Activated CD8-positive, alpha-beta T cell treated with anti-CD3 and anti-CD28 coated beads for 36 hours (primary cell): ENCODE measurements around the gene SPDYE6. TPM values are rescaled to one million over a fixed set of nuclear protein-coding genes. Genes with fewer than 3 reads are reported as not detected.

Experiments used
- ATAC-seq: fragments of 200-7000 bp; cut with Tn5 transposase; one replicate; pipeline ENCODE4 v1.10.0; 2021; ENCODE audit warnings: mild to moderate bottlenecking, moderate library complexity
- CTCF ChIA-PET: fragments of 350-600 bp; sonication (Branson Sonifier 250); formaldehyde crosslinking; loops from one replicate; lab custom pipeline; 2021; ENCODE audit warnings: antibody characterized with exemption; lab: Charles Lee
- POLR2A ChIA-PET: fragments of 350-600 bp; sonication (Branson Sonifier 250); formaldehyde crosslinking; loops from one replicate; lab custom pipeline; 2021; ENCODE audit warnings: antibody characterized with exemption; lab: Charles Lee
- DNase-seq: peaks from one replicate; pipeline ENCODE4 v3.0.0-alpha.2; 2020
- H3K27ac Mint-ChIP-seq: one replicate; pipeline ENCODE4 v1.8.0; 2021; ENCODE audit warnings: mild to moderate bottlenecking, mixed read lengths
- H3K27me3 Mint-ChIP-seq: one replicate; pipeline ENCODE4 v1.8.0; 2021; ENCODE audit warnings: mixed read lengths
- H3K36me3 Mint-ChIP-seq: one replicate; pipeline ENCODE4 v1.8.0; 2021; ENCODE audit warnings: low read depth, mixed read lengths
- H3K4me1 Mint-ChIP-seq: one replicate; pipeline ENCODE4 v1.8.0; 2021; ENCODE audit warnings: low read depth, mixed read lengths
- H3K4me3 Mint-ChIP-seq: one replicate; pipeline ENCODE4 v1.8.0; 2021; ENCODE audit warnings: mild to moderate bottlenecking, moderate library complexity, mixed read lengths
- H3K9me3 Mint-ChIP-seq: one replicate; pipeline ENCODE4 v1.8.0; 2021; ENCODE audit warnings: mixed read lengths
- CTCF ChIP-seq: fragments of 200-600 bp; IDR thresholded peaks from one replicate; pipeline ENCODE4 v1.8.0; 2022; ENCODE audit warnings: antibody characterized with exemption, mild to moderate bottlenecking
- intact Hi-C: fragments of 100-400 bp; cut with micrococcal nuclease; formaldehyde crosslinking; loops from one replicate; pipeline ENCODE4 v1.10.0; 2022
- total RNA-seq, 2 experiments: library from RNA; stranded (reverse); gene quantifications; one replicate each; pipeline ENCODE4 v1.2.3, GENCODE V29; 2021

SPDYE6 gene
- total RNA-seq, 2 experiments from 2014 or later = not detected

- POLR2A ChIA-PET = interaction anchor here (0.6 to 3.7 kb wide), 2 partner anchors 27 to 1751 kb away, joined by 3 to 24 read pairs; no protein-coding TSS in a partner anchor
- ATAC-seq (no peak), DNase-seq (no peak)
- H3K4me1 Mint-ChIP-seq = peaks cover 16% of the 10 kb centered on the region
- H3K9me3 Mint-ChIP-seq = no peaks in the 10 kb centered on the region
- H3K4me3 Mint-ChIP-seq = peak overlapping the region; percentile 40
- peaks cover 30% of the 10 kb centered on the region for H3K36me3 Mint-ChIP-seq
- CTCF ChIA-PET = interaction anchor here (1.1 to 1.5 kb wide), 2 partner anchors 12 to 52 kb away, joined by 3 read pairs; no protein-coding TSS in a partner anchor
- no peak overlapping the region for H3K27ac Mint-ChIP-seq
- no peaks in the 10 kb centered on the region for H3K27me3 Mint-ChIP-seq
- TF ChIP-seq CTCF = no peak
- intact Hi-C loops = no loop called here
Observed at GRCh38 chr7:102398543-102398942, 42.3 kb upstream of the SPDYE6 start.

- H3K27ac Mint-ChIP-seq = peak overlapping the region; percentile 90
- POLR2A ChIA-PET = interaction anchor here (0.8 to 3.7 kb wide), 10 partner anchors 9 to 68 kb away, joined by 3 to 24 read pairs (median 7); partner anchors contain the start of genes ALKBH4 and LRWD1
- ATAC-seq = no peak
Observed at GRCh38 chr7:102396710-102397019, 40.4 kb upstream of the SPDYE6 start.

GRCh38 chr7:102395873-102396709 is 39.8 kb upstream of the SPDYE6 start, which contains the start of gene PRKRIP1:
TSS of gene PRKRIP1 (plus strand) at chr7:102396363. CDS start at chr7:102396412, 49 bp downstream.
- Mint-ChIP-seq H3K27ac (peak within 1 kb of the TSS; percentile 90), H3K9me3 (no peaks in the 10 kb centered on the region), H3K36me3 (peaks cover 30% of the 10 kb centered on the region), H3K4me1 (peaks cover 16% of the 10 kb centered on the region), H3K4me3 (peak within 1 kb of the TSS; percentile 91), H3K27me3 (no peaks in the 10 kb centered on the region)
- DNase-seq = peak; percentile 96
- no peak for TF ChIP-seq CTCF
- CTCF ChIA-PET = interaction anchor here (0.7 to 2.3 kb wide), 10 partner anchors 9 to 1081 kb away, joined by 3 to 8 read pairs (median 4); partner anchors contain the start of gene ORAI2
- ATAC-seq = peak; percentile 96
- intact Hi-C loops = no loop called here
- POLR2A ChIA-PET = interaction anchor here (0.6 to 3.7 kb wide), 13 partner anchors 10 to 69 kb away, joined by 3 to 24 read pairs (median 5); partner anchors contain the start of genes ALKBH4, LRWD1 and ORAI2

More at GRCh38 chr7:102396710-102397019, 40.4 kb upstream of the SPDYE6 start:
- no peaks in the 10 kb centered on the region for H3K9me3 Mint-ChIP-seq
- H3K4me1 Mint-ChIP-seq = peaks cover 16% of the 10 kb centered on the region
- CTCF ChIA-PET = interaction anchor here (0.7 to 2.3 kb wide), 8 partner anchors 8 to 1081 kb away, joined by 3 to 8 read pairs (median 4); partner anchors contain the start of gene ORAI2
- no peaks in the 10 kb centered on the region for H3K27me3 Mint-ChIP-seq
- peaks cover 30% of the 10 kb centered on the region for H3K36me3 Mint-ChIP-seq
- no peak for DNase-seq
- intact Hi-C loops = no loop called here
- TF ChIP-seq CTCF = no peak
- H3K4me3 Mint-ChIP-seq = peak overlapping the region; percentile 91

- ATAC-seq (peak; percentile 7), DNase-seq (no peak)
- CTCF ChIA-PET = interaction anchor here (1.0 to 4.9 kb wide), 7 partner anchors 9 to 1080 kb away, joined by 3 to 30 read pairs (median 4); partner anchors contain the start of gene ORAI2
- intact Hi-C loops = no loop called here
- Mint-ChIP-seq H3K36me3 (peaks cover 26% of the 10 kb centered on the region), H3K9me3 (no peaks in the 10 kb centered on the region), H3K4me3 (peak overlapping the region; percentile 91), H3K27ac (peak overlapping the region; percentile 70), H3K27me3 (no peaks in the 10 kb centered on the region), H3K4me1 (peaks cover 16% of the 10 kb centered on the region)
- no peak for TF ChIP-seq CTCF
- POLR2A ChIA-PET = interaction anchor here (0.6 to 3.7 kb wide), 7 partner anchors 9 to 70 kb away, joined by 3 to 24 read pairs (median 9); partner anchors contain the start of genes ALKBH4, LRWD1 and ORAI2
Observed at GRCh38 chr7:102395592-102395872, 39.3 kb upstream of the SPDYE6 start.
